T-helper 1 cell treated with Interleukin-12 subunit alpha and Interleukin-12 subunit beta and Interleukin-4 antibody, amounts not matched to agents 30 ng/mL and 1 ng/mL, for 36 hours (primary cell): ENCODE data around the gene SMG6. TPM values are rescaled to one million over a fixed set of nuclear protein-coding genes. Genes with fewer than 3 reads are reported as not detected.

ENCODE experiments used
- intact Hi-C: fragments of 100-400 bp; cut with micrococcal nuclease; formaldehyde crosslinking; loops from one replicate; pipeline ENCODE4 v1.15.1; 2024
- total RNA-seq: library from RNA; stranded (reverse); gene quantifications from 2 replicates; pipeline ENCODE4 v1.2.3, GENCODE V29; 2022

Gene SMG6
- total RNA-seq, 1 donor from 2014 or later = 42.1 TPM

DNA sequence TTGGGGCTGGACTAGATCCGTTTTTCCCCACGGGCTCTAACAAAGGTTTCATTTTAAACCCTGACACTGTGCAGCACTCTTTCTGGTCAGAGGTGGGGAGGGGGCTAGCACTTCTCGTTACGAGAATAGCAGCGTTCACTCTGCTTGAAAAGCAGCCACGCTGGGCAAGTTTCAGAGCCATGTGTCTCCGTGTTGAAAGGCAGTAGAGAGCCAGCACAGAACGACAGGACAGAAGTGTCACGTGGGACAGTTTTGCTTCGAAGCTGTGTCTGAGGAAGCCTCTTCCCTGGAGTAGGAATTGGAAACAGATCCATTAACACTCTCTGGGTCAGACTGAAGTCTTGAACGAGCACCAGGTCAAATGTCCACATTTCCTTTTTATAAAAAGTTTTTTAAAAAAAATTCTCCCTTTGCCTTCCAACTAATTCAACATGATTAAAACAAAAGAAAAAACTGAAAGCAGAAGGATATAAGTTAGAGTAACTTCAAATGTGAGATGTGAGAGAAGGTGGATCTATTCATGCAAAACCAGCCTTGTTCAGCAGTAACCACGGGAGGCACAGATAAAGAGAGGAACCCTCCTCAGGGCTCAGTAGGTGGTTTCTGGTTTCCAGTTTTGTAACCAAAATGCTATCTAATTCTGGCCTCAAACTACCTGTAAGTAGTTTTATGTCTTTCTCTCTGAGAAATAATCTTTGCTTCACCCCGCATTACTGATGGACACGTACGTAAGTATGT lies 65.0 kb downstream of the SMG6 start:
- intact Hi-C loops = loop anchor here (1.0 kb wide), 1 partner anchor 15 kb away; no protein-coding TSS in a partner anchor

- intact Hi-C loops = no loop called here
Measured at GRCh38 chr17:2237950-2238349, 65.6 kb downstream of the SMG6 start.

GRCh38 chr17:2237521-2237921 lies 66.1 kb downstream of the SMG6 start:
- intact Hi-C loops = no loop called here

GRCh38 chr17:2235792-2236366 lies 67.7 kb downstream of the SMG6 start:
- intact Hi-C loops = no loop called here

- intact Hi-C loops = no loop called here
Measured at GRCh38 chr17:2235265-2235664, 68.3 kb downstream of the SMG6 start.

GRCh38 chr17:2233441-2233947 lies 70.1 kb downstream of the SMG6 start:
- intact Hi-C loops = no loop called here

- intact Hi-C loops = no loop called here
Measured at GRCh38 chr17:2232244-2232638, 71.3 kb downstream of the SMG6 start.

DNA sequence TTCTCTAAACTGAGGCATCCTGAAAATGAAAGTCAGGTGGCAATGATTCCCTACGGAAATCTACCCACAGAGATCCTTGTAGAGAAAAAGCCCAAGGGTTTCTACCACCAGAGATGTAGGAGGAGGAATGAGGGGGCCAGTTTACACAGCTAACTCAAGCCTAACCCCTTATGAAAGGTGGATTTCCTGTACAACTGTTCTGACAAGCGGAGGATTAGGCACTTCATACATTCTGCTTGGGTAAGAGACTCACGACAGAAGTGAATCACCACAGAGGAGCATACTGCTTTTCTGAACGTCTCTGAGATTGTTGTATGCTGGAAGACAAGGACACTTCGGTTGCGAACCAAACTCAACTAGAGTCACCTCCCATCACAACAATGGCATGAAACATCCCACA lies 72.7 kb downstream of the SMG6 start:
- intact Hi-C loops = loop anchor here (1.0 kb wide), 1 partner anchor 8 kb away; no protein-coding TSS in a partner anchor

DNA sequence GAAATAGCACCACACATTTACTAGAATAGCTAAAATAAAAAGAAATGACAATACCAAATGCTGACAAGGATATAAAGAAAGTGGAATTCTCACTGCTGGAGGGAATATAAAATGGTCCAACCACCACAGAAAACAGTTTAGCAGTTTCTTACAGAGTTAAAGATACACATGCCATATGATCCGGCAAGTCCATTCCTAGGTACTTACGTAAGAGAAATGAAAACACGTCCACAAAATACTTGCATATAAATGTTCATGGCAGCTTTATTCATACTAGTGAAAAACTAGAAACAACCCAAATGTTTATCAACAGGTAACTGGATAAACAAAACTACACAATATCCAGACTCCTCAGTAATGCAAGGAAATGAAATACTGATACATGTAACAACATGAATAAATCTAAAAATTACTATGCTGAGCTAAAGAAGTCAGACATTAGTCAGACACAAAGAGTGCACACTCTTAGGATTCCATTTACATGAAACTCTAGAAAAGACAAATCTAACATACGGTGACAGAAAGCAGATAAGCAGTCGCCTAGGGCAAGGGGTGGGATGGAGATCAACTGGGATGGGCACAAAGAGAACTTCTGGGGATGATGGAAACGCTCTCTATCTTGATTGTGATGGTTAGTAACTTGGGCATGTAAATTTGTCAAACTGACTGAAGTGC lies 76.4 kb downstream of the SMG6 start:
- intact Hi-C loops = no loop called here

- intact Hi-C loops = loop anchor here (1.0 to 2.0 kb wide), 7 partner anchors 8 to 153 kb away; no protein-coding TSS in a partner anchor
Measured at GRCh38 chr17:2223617-2223927, 80.0 kb downstream of the SMG6 start.

DNA sequence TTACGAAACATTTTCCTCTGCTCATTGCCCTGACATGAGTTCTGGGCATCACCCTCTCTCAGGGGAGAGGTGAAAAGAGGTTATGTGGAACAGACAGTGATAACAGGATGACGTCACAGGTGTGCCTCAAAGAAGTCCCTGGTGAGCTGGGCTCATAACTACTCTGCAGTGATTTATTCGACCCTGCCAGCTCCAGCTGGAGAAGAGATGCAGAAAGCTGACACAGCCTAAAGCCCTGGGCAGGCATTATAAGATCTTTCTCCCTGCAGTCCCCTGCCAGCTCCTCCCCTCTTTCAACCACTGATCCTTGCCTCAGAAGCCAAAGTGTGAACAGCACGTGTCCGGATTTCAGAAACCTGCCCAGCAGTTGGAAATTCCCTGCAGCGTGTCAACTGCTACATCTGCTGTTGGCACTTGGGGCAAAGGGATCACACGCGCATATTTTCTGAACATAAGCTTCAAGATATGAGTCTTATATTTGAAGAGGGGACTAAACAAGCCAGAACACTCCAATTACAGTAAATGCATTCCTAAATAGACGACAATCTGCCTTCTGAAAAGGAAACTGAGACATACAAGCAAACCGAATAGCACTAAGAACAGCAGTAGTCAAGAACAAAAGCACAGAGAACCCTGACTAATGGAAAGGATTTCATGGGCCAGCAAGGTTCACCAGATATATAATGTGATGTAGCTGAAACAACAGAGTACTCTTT lies 80.5 kb downstream of the SMG6 start:
- intact Hi-C loops = loop anchor here (1.0 to 2.0 kb wide), 7 partner anchors 8 to 152 kb away; no protein-coding TSS in a partner anchor

DNA sequence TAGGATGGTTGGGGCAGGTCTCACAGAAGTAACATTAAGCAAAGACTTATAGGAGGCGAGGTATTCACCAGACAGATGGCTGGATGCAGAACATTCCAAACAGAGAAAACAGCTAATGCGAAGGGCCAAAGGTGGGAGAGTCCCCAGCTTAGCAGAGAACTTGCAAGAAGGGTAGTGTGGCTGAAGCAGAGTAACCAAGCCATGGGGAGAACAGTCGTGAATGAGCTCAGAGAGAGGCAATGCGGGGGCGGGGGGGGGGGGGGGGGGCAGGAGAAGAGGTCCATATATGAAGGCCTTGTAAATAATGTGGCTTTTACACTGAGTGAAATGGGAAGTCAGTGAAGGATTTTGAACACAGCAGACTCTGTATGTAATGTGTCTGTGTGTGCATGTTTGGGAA lies 81.3 kb downstream of the SMG6 start:
- intact Hi-C loops = loop anchor here (2.0 kb wide), 2 partner anchors 30 to 152 kb away; no protein-coding TSS in a partner anchor

DNA sequence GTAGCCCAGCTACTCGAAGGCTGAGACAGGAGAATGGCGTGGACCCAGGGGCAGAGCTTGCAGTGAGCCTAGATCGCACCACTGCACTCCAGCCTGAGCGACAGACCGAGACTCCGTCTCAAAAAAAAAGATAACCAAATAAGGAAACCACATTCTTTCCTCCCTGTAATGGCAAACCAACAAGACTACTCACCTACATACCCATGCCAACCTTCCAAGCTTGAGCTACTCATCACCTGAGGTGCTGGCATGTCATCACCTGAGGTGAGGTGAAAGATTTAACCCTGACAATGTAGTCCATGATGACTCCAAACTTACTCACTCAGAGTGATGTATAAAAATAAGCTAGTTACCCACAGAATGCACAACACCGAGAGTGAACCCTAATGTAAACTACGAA lies 85.2 kb downstream of the SMG6 start:
- intact Hi-C loops = loop anchor here (5.0 kb wide), 1 partner anchor 34 kb away; no protein-coding TSS in a partner anchor

DNA sequence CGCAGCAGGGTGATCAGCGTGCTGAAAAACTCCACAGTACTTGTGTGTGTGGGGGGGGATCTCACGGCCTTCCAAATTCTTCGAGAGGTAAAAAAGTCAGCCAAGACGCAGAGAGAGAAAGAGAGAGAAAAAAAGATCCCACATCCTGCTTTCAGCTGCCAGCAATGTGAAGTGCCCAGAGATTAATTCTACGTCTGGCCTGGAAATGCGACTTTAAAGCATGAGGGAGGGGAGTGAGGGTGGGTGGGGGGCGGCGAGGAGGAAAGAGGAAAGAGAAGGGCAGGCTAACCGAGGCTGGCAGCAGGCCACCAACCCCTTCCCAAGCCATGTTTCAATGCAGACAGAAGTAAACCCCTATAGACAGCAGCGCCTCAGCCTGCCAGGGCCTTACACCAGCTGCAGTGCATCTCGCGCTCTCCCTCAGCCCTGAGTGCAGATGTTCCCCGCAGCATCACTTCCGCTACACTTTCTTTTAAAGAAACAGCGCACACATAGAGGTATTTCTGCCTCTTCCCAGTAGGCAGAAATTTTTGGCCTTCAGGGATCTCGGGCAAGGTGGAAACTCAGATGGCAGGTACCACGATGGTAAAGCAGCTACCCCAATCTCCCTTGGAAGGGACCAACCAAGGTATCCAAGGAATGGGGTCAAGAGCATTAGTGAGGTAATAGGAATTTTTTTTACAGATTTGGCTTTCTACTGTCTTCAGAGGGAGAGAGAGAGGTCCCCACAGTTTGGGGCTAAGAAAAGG lies 87.8 kb downstream of the SMG6 start:
- intact Hi-C loops = loop anchor here (1.0 to 5.0 kb wide), 5 partner anchors 8 to 138 kb away; no protein-coding TSS in a partner anchor

- intact Hi-C loops = loop anchor here (1.0 to 5.0 kb wide), 4 partner anchors 8 to 126 kb away; no protein-coding TSS in a partner anchor
Measured at GRCh38 chr17:2214929-2215615, 88.5 kb downstream of the SMG6 start.

DNA sequence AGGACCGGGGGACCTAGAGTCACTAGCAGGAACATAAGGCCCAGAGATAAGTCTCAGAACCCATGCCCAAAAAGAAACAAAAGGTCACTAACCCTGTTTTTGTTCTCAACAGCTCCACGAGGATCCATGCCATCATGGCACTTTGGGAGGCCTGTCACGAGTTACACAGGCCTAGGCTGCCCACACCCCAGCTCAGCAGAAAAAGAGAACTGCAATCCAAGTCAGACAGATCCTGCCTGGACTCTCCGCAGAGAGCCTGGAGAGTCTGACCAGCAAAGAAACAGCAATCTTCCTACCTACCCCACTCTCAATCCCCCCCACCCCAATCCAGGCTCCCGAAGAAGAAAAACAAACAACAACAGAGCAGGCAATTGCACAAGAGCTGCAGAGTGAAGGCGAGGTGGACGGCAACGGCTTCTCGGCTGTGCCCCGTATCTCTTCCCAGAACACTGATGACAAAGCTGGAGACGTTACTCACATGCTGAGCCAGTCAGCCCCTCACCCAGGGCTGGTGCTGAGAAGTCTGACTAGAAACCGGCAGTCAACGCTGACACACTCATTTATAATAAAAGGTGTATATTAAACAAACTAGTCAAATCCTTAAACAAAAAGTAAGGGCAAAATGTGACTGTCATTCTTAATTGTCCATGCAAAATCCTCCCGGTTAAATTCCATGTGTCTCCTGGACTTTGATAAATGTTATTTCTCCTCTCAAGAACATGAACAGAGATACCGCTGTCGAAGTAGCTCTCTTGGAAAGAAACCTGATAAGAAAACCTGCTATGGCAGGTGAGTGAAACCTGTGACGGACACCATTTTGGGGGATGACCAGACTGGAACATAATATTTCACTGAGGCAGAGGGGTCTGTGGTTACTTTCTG lies 89.3 kb downstream of the SMG6 start:
- intact Hi-C loops = loop anchor here (2.0 kb wide), 1 partner anchor 43 kb away; no protein-coding TSS in a partner anchor

DNA sequence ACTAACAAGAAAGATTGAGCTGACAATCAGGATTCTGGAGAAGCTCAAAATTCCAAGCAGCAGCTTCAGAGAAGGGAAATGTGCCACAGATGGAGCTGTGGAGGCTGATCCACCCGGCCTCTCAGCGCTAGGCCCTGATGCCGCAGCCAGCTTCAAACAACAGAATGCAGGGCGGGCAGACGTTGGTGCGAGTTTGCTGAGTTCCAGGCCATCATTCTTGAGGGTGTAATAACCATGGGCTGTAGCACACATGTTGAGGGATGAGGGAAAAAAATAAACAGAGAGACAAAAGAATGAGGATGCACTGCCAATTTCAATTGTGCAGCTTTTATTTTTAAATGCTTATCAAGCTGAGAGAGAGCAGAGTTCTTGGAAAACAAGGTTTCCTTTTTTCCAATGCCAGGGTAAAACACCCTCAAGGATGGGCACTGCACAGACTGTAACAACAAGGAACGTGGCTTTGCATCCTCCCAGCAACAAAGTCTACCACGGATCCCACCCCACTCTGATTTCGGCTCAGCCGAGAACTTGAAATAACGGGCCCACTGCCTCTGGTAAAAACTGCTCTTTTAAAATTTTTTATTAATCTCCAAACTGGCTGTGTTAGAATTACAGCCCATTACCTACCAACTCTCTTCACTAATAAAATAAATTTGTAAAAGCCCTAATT lies 90.2 kb downstream of the SMG6 start:
- intact Hi-C loops = no loop called here

DNA sequence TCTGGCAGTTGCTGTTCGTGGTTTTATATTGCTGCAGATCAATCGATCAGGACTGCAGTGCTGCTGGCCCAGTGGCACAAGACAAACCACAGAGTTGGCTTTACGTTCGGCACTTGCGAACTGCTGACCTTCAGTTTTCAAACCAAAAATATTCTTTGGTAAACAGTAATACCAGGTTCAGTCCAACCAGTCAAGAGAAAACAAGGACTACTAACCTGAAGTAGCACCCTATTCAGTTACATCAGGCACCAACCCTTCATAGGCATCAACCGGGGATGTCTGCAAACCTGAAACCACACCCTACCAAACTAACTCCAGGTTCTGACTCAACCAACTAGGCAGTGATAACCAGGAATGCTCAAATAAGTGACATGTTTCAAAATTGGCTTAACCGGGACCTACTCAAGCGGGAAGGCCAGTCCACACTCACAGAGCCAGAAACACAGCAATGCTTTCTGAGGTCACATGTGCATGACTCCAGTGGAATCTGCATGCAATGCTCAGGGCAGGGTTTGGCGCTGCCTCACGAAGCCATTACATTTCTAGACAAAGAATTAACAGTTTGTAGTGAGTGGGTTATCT lies 91.1 kb downstream of the SMG6 start:
- intact Hi-C loops = no loop called here
